H9 (cell line): Measurements from ENCODE around the gene LINGO4. TPM values are rescaled to one million over a fixed set of nuclear protein-coding genes. Genes with fewer than 3 reads are reported as not detected.
A peak's percentile ranks its signal among the peaks of the same experiment; 100 is the strongest.

Experiments used
- DNase-seq: peaks from one replicate; pipeline ENCODE4 v3.0.0-alpha.2; 2017
- H2AFZ ChIP-seq: one replicate; pipeline ENCODE4 v1.6.1; 2013; ENCODE audit warnings: mild to moderate bottlenecking, low read length, control low read depth, moderate library complexity
- H2AK5ac ChIP-seq: 2 replicates; pipeline ENCODE4 v1.6.1; 2013; ENCODE audit warnings: low read length, control low read depth, mixed read lengths; ENCODE audit not compliant: insufficient read length
- H2BK120ac ChIP-seq: one replicate; pipeline ENCODE4 v1.6.1; 2013; ENCODE audit warnings: low read depth, mild to moderate bottlenecking, low read length, control low read depth, inconsistent platforms; ENCODE audit not compliant: poor library complexity, severe bottlenecking
- H2BK12ac ChIP-seq: 2 replicates; pipeline ENCODE4 v1.6.1; 2013; ENCODE audit warnings: low read length, control low read depth, mixed read lengths, low read depth; ENCODE audit not compliant: insufficient read length
- H2BK15ac ChIP-seq: 2 replicates; pipeline ENCODE4 v1.6.1; 2013; ENCODE audit warnings: low read depth, low read length, control low read depth
- H2BK20ac ChIP-seq: one replicate; pipeline ENCODE4 v1.6.1; 2013; ENCODE audit warnings: low read depth, mild to moderate bottlenecking, low read length, control low read depth, inconsistent platforms; ENCODE audit not compliant: poor library complexity, severe bottlenecking
- H2BK5ac ChIP-seq: 2 replicates; pipeline ENCODE4 v1.6.1; 2013; ENCODE audit warnings: low read length, control low read depth, mixed read lengths; ENCODE audit not compliant: insufficient read length
- H3K14ac ChIP-seq: 2 replicates; pipeline ENCODE4 v1.6.1; 2013; ENCODE audit warnings: low read length, control low read depth; ENCODE audit not compliant: insufficient read depth
- H3K18ac ChIP-seq: 2 replicates; pipeline ENCODE4 v1.6.1; 2013; ENCODE audit warnings: low read depth, mild to moderate bottlenecking, mixed read lengths, low read length, control low read depth; ENCODE audit not compliant: insufficient read length
- H3K23ac ChIP-seq: 2 replicates; pipeline ENCODE4 v1.6.1; 2013; ENCODE audit warnings: low read length, control low read depth, mixed read lengths, low read depth; ENCODE audit not compliant: insufficient read length
- H3K23me2 ChIP-seq: 2 replicates; pipeline ENCODE4 v1.6.1; 2013; ENCODE audit warnings: low read depth, mild to moderate bottlenecking, mixed read lengths, low read length, control low read depth; ENCODE audit not compliant: insufficient read length, poor library complexity, severe bottlenecking
- H3K27ac ChIP-seq: 2 replicates; pipeline ENCODE4 v1.5.1; 2013; ENCODE audit warnings: low read length, control low read depth, mixed read lengths, low read depth; ENCODE audit not compliant: insufficient read length
- H3K27me3 ChIP-seq: 2 replicates; pipeline ENCODE4 v1.6.1; 2013; ENCODE audit warnings: low read length, control low read depth, inconsistent platforms; ENCODE audit not compliant: insufficient read depth
- H3K4ac ChIP-seq: 2 replicates; pipeline ENCODE4 v1.6.1; 2013; ENCODE audit warnings: low read depth, mild to moderate bottlenecking, control low read depth, inconsistent platforms, low read length, moderate library complexity
- H3K4me1 ChIP-seq: 2 replicates; pipeline ENCODE4 v1.6.1; 2013; ENCODE audit warnings: low read length, control low read depth, inconsistent platforms; ENCODE audit not compliant: insufficient read depth
- H3K4me2 ChIP-seq: 2 replicates; pipeline ENCODE4 v1.6.1; 2013; ENCODE audit warnings: low read length, control low read depth, mixed read lengths; ENCODE audit not compliant: insufficient read length, insufficient read depth
- H3K56ac ChIP-seq: 2 replicates; pipeline ENCODE4 v1.6.1; 2013; ENCODE audit warnings: low read depth, mild to moderate bottlenecking, mixed read lengths, low read length, control low read depth; ENCODE audit not compliant: insufficient read length
- H3K79me1 ChIP-seq: 2 replicates; pipeline ENCODE4 v1.6.1; 2013; ENCODE audit warnings: low read depth, mild to moderate bottlenecking, moderate library complexity, low read length, control low read depth, inconsistent platforms; ENCODE audit not compliant: insufficient read depth, poor library complexity, severe bottlenecking
- H3K79me2 ChIP-seq: 2 replicates; pipeline ENCODE4 v1.6.1; 2013; ENCODE audit warnings: low read length, control low read depth, inconsistent platforms; ENCODE audit not compliant: insufficient read depth
- H3K9ac ChIP-seq: 2 replicates; pipeline ENCODE4 v1.6.1; 2013; ENCODE audit warnings: low read length, control low read depth, mixed read lengths; ENCODE audit not compliant: insufficient read length; ENCODE audit errors: extremely low read depth
- H3K9me3 ChIP-seq: one replicate; pipeline ENCODE4 v1.6.1; 2013; ENCODE audit warnings: low read depth, low read length, inconsistent platforms; ENCODE audit not compliant: control insufficient read depth
- H3T11ph ChIP-seq: one replicate; pipeline ENCODE4 v1.6.1; 2013; ENCODE audit warnings: mild to moderate bottlenecking, low read length, control low read depth, inconsistent platforms
- H4K20me1 ChIP-seq: one replicate; pipeline ENCODE4 v1.6.1; 2013; ENCODE audit not compliant: control insufficient read depth, insufficient read length, insufficient read depth
- H4K5ac ChIP-seq: 2 replicates; pipeline ENCODE4 v1.6.1; 2013; ENCODE audit warnings: low read depth, mild to moderate bottlenecking, mixed read lengths, low read length, control low read depth; ENCODE audit not compliant: insufficient read length
- H4K8ac ChIP-seq: replicated peaks from 2 replicates; pipeline ENCODE4 v1.6.1; 2013; ENCODE audit warnings: low read length, control low read depth, mixed read lengths, low read depth; ENCODE audit not compliant: insufficient read length
- H4K91ac ChIP-seq: 2 replicates; pipeline ENCODE4 v1.6.1; 2013; ENCODE audit warnings: low read depth, mild to moderate bottlenecking, moderate library complexity, mixed read lengths, low read length, control low read depth; ENCODE audit not compliant: insufficient read length
- H3K27ac Mint-ChIP-seq, 3 experiments: 2 replicates in 2 of 3; 3 replicates in 1 of 3; pipeline ENCODE4 v1.8.0; 2020 to 2021; ENCODE audit warnings: mixed read lengths in 3 of 3, mild to moderate bottlenecking in 1 of 3, moderate library complexity in 1 of 3
- H3K27me3 Mint-ChIP-seq: 2 replicates; pipeline ENCODE4 v1.8.0; 2021; ENCODE audit warnings: low read depth, mild to moderate bottlenecking, moderate library complexity, mixed read lengths
- H3K36me3 Mint-ChIP-seq, 3 experiments: 2 replicates in 2 of 3; 3 replicates in 1 of 3; pipeline ENCODE4 v1.8.0; 2020 to 2021; ENCODE audit warnings: low read depth in 3 of 3, mixed read lengths in 3 of 3; ENCODE audit not compliant: insufficient read depth in 1 of 3
- H3K4me1 Mint-ChIP-seq, 2 experiments: 2 replicates each; pipeline ENCODE4 v1.8.0; 2020; ENCODE audit warnings: mixed read lengths in 2 of 2
- H3K4me3 Mint-ChIP-seq, 2 experiments: 2 replicates in 1 of 2; 3 replicates in 1 of 2; pipeline ENCODE4 v1.8.0; 2020 to 2021; ENCODE audit warnings: mild to moderate bottlenecking in 2 of 2, mixed read lengths in 2 of 2, moderate library complexity in 1 of 2
- H3K9me3 Mint-ChIP-seq, 2 experiments: 2 replicates in 1 of 2; 3 replicates in 1 of 2; pipeline ENCODE4 v1.8.0; 2020; ENCODE audit warnings: mild to moderate bottlenecking in 2 of 2, mixed read lengths in 2 of 2, moderate library complexity in 1 of 2
- WGBS: extraction: QIAGEN DNeasy Blood & Tissue Kit; methylation state at CpG from one replicate; pipeline ENCODE4 v1.1.7; 2013; ENCODE audit warnings: missing lambda C conversion rate, low lambda C conversion rate, mixed read lengths; ENCODE audit not compliant: insufficient read length; ENCODE audit errors: extremely low coverage; 5-methylcytosine and 5-hydroxymethylcytosine counted together
- total RNA-seq: library from RNA; stranded (reverse); gene quantifications from 2 replicates; pipeline ENCODE4 v1.2.1, GENCODE V29; 2021
- TF ChIP-seq, protein P1 (sequence below): fragments of 200-600 bp; sonication (generic); conservative IDR thresholded peaks from 3 replicates; pipeline ENCODE4 v1.8.0; 2021; ENCODE audit warnings: antibody characterized with exemption, mild to moderate bottlenecking

The LINGO4 gene
- total RNA-seq, 1 experiment from 2014 or later, result not detected

- Histone ChIP-seq H4K91ac (no peak overlapping the region), H3K79me2 (no peaks in the 10 kb centered on the region), H3K27me3 (no peaks in the 10 kb centered on the region), H3T11ph (no peak overlapping the region), H2AK5ac (no peak overlapping the region), H2BK5ac (no peak overlapping the region), H2BK15ac (no peak overlapping the region), H3K4me2 (no peak overlapping the region), H3K4me1 (no peaks in the 10 kb centered on the region; the same call in none of the 2 replicates), H3K9ac (no peak overlapping the region), H3K23me2 (peaks cover 9% of the 10 kb centered on the region), H3K27ac (no peak overlapping the region), H4K8ac (no peak overlapping the region), H3K56ac (no peak overlapping the region), H4K5ac (no peak overlapping the region), H3K23ac (no peak overlapping the region), H3K18ac (no peak overlapping the region), H3K4ac (no peak overlapping the region), H2AFZ (no peak overlapping the region), H3K14ac (no peak overlapping the region), H2BK120ac (no peak overlapping the region), H3K79me1 (no peaks in the 10 kb centered on the region), H4K20me1 (no peaks in the 10 kb centered on the region), H2BK20ac (no peak overlapping the region), H2BK12ac (no peak overlapping the region), H3K9me3 (no peaks in the 10 kb centered on the region)
- peak overlapping the region; percentile 34 to 58; a peak in 3 of 5 replicates for H3K4me3 Mint-ChIP-seq
- H3K9me3 Mint-ChIP-seq, result no peaks in the 10 kb centered on the region
- H3K27me3 Mint-ChIP-seq, result no peaks in the 10 kb centered on the region
- DNase-seq, result no peak
- H3K27ac Mint-ChIP-seq, result no peak overlapping the region
- no CpG with 5 or more reads among the region's 7 CpGs for WGBS
- peaks cover 22 to 40% (median 33%) of the 10 kb centered on the region in 3 experiments; a peak in 6 of 7 replicates for H3K36me3 Mint-ChIP-seq
- H3K4me1 Mint-ChIP-seq, result peaks cover 9 to 12% of the 10 kb centered on the region in 2 experiments
- TF ChIP-seq, protein P1, sequence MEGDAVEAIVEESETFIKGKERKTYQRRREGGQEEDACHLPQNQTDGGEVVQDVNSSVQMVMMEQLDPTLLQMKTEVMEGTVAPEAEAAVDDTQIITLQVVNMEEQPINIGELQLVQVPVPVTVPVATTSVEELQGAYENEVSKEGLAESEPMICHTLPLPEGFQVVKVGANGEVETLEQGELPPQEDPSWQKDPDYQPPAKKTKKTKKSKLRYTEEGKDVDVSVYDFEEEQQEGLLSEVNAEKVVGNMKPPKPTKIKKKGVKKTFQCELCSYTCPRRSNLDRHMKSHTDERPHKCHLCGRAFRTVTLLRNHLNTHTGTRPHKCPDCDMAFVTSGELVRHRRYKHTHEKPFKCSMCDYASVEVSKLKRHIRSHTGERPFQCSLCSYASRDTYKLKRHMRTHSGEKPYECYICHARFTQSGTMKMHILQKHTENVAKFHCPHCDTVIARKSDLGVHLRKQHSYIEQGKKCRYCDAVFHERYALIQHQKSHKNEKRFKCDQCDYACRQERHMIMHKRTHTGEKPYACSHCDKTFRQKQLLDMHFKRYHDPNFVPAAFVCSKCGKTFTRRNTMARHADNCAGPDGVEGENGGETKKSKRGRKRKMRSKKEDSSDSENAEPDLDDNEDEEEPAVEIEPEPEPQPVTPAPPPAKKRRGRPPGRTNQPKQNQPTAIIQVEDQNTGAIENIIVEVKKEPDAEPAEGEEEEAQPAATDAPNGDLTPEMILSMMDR, result no peak
Observed at GRCh38 chr1:151760597-151761385, 44.4 kb downstream of the LINGO4 start.
